K562 (cell line): ENCODE measurements around the gene PLXNB3. TPM values are rescaled to one million over a fixed set of nuclear protein-coding genes. Genes with fewer than 3 reads are reported as not detected.

Source experiments
- ATAC-seq: fragments of 200-7000 bp; cut with Tn5 transposase; 3 replicates; pipeline ENCODE4 v1.9.1; 2020; ENCODE audit warnings: moderate library complexity
- BruUV-seq: library from RNA; stranded (reverse); fragments of 400-500 nt; replicated peaks from 2 replicates; lab custom pipeline; 2021; lab: Mats Ljungman, UMichigan
- CTCF ChIA-PET: fragments of 300-600 bp; formaldehyde crosslinking; extraction: SDS; loops from one replicate; lab custom pipeline; 2021; ENCODE audit warnings: low intra/inter-chr PET ratio; lab: Yijun Ruan, JAX
- POLR2A ChIA-PET: fragments of 300-600, 350-650 bp; sonication (Branson Sonifier 250); formaldehyde crosslinking; extraction: SDS; loops from one replicate; lab custom pipeline; 2021; ENCODE audit warnings: antibody characterized with exemption, inconsistent platforms; lab: Yijun Ruan, JAX
- DNase-seq, 4 experiments: peaks; one replicate each; pipeline versions ENCODE4 v3.0.0 to v3.0.0-alpha.2; 2011 to 2018; ENCODE audit warnings: low spot score in 3 of 4, mixed read lengths in 3 of 4; ENCODE audit errors: extremely low read depth in 1 of 4
- FAIRE-seq: peaks from 2 replicates; lab custom pipeline; 2011; peaks lifted over from hg19 to GRCh38; lab: Jason Lieb, UNC
- H2AFZ ChIP-seq: 2 replicates; pipeline ENCODE4 v1.6.0; 2011; ENCODE audit warnings: low read depth, low read length, control low read depth, inconsistent platforms
- H3K27ac ChIP-seq: fragments of 200-600 bp; 3 replicates; pipeline ENCODE4 v1.8.0; 2011; ENCODE audit warnings: low read depth, mild to moderate bottlenecking, control low read depth, inconsistent platforms, low read length, moderate library complexity, mixed read lengths; ENCODE audit errors: extremely low read depth
- H3K27me3 ChIP-seq, 2 experiments: fragments of 300-600 bp in 1 of 2; 2 replicates in 1 of 2; 3 replicates in 1 of 2; pipeline versions ENCODE4 v1.6.0 to v1.8.0; 2011; ENCODE audit warnings: inconsistent platforms in 2 of 2, low read length in 2 of 2, mild to moderate bottlenecking in 1 of 2, mixed read lengths in 1 of 2, moderate library complexity in 1 of 2; ENCODE audit not compliant: control insufficient read depth in 2 of 2, insufficient read depth in 2 of 2
- H3K36me3 ChIP-seq: fragments of 300-600 bp; 3 replicates; pipeline ENCODE4 v1.8.0; 2011; ENCODE audit warnings: mild to moderate bottlenecking, low read length, inconsistent platforms; ENCODE audit not compliant: control insufficient read depth, insufficient read depth
- H3K4me1 ChIP-seq, 2 experiments: fragments of 200-600 bp in 1 of 2; replicated peaks in 1 of 2; 2 replicates in 1 of 2; 3 replicates in 1 of 2; pipeline versions ENCODE4 v1.5.1 to v1.8.0; 2011; ENCODE audit warnings: inconsistent platforms in 2 of 2, low read length in 2 of 2, mild to moderate bottlenecking in 1 of 2, mixed read lengths in 1 of 2, moderate library complexity in 1 of 2; ENCODE audit not compliant: control insufficient read depth in 2 of 2, insufficient read depth in 2 of 2
- H3K4me2 ChIP-seq: 2 replicates; pipeline ENCODE4 v1.6.1; 2011; ENCODE audit warnings: low read length, control low read depth, inconsistent platforms, mixed read lengths; ENCODE audit not compliant: insufficient read depth
- H3K4me3 ChIP-seq: fragments of 200-600 bp; sonication (generic), shearing (Covaris generic); 2 replicates; pipeline ENCODE4 v1.5.1; 2016; ENCODE audit warnings: control low read depth, inconsistent platforms
- H3K79me2 ChIP-seq: fragments of 200-600 bp; 3 replicates; pipeline ENCODE4 v1.8.0; 2011; ENCODE audit warnings: low read length, inconsistent platforms; ENCODE audit not compliant: control insufficient read depth, insufficient read depth
- H3K9ac ChIP-seq, 2 experiments: 2 replicates each; pipeline versions ENCODE4 v1.6.0 to v1.6.1; 2011; ENCODE audit warnings: low read depth in 2 of 2, low read length in 2 of 2, control low read depth in 1 of 2, inconsistent platforms in 1 of 2, mild to moderate bottlenecking in 1 of 2, mixed read lengths in 1 of 2; ENCODE audit not compliant: insufficient read depth in 1 of 2
- H3K9me1 ChIP-seq: one replicate; pipeline ENCODE4 v1.6.0; 2011; ENCODE audit warnings: inconsistent platforms, mild to moderate bottlenecking, low read length, moderate library complexity; ENCODE audit not compliant: control insufficient read depth, insufficient read depth
- H3K9me3 ChIP-seq: replicated peaks from 2 replicates; pipeline ENCODE4 v1.5.1; 2011; ENCODE audit warnings: low read depth, low read length, inconsistent platforms; ENCODE audit not compliant: control insufficient read depth, insufficient read depth
- H4K20me1 ChIP-seq: replicated peaks from 2 replicates; pipeline ENCODE4 v1.6.1; 2011; ENCODE audit warnings: low read length, inconsistent platforms, mixed read lengths; ENCODE audit not compliant: control insufficient read depth, insufficient read depth
- POLR2G ChIP-seq: fragments of 200-400 bp; formaldehyde crosslinking; IDR thresholded peaks from 2 replicates; pipeline ENCODE4 v1.6.1; 2017; ENCODE audit warnings: low read depth, mild to moderate bottlenecking, antibody characterized with exemption, low read length, moderate library complexity
- ZNF121 ChIP-seq: sonication (generic); formaldehyde crosslinking; conservative IDR thresholded peaks from 2 replicates; pipeline ENCODE4 v1.8.0; 2022; ENCODE audit warnings: missing genetic modification reagents
- WGBS: fragments of 100-300 bp; shearing (Covaris generic); methylation state at CpG from one replicate; pipeline ENCODE4 v1.1.6; 2016; ENCODE audit warnings: low coverage, mixed read lengths; ENCODE audit not compliant: insufficient coverage; ENCODE audit errors: missing lambda C conversion rate; 5-methylcytosine and 5-hydroxymethylcytosine counted together
- in situ Hi-C: fragments of 300-500 bp; cut with MboI; formaldehyde crosslinking; loops from 4 replicates; pipeline ENCODE4 v1.15.0; 2018; ENCODE audit warnings: inconsistent platforms, mixed read lengths
- intact Hi-C: fragments of 100-400 bp; cut with micrococcal nuclease; formaldehyde crosslinking; loops from 2 replicates; pipeline ENCODE4 v1.14.2; 2022
- polyA plus RNA-seq, 8 experiments: library from polyadenylated mRNA; depleted of rRNA in 4 of 8; stranded (reverse) in 5 of 8; unstranded in 3 of 8; fragments of >200 nt; fragmentation: Nextera tagmentation in 2 of 8; fragmentation: Illumina TruSeq in 1 of 8; extraction: Ambion mirVana in 2 of 8; extraction: Trizol in 1 of 8; gene quantifications; 2 replicates each; pipeline versions ENCODE4 v1.2.1 to v1.2.3, GENCODE V29; 2011 to 2014; ENCODE audit warnings: inconsistent platforms in 1 of 8, missing spikeins in 1 of 8
- total RNA-seq, 7 experiments: library from RNA; depleted of rRNA in 6 of 7; stranded (reverse); fragments of >200 nt in 6 of 7; fragmentation: Illumina TruSeq in 2 of 7; extraction: Trizol in 2 of 7; gene quantifications; 2 replicates each; pipeline versions ENCODE4 v1.2.1 to v1.2.3, GENCODE V29; 2011 to 2021; ENCODE audit warnings: low replicate concordance in 1 of 7

Gene PLXNB3
- total and polyA plus RNA-seq, 9 of the 15 experiments (the other 6 are each of a cell fraction or from before 2014, with no cell fraction given), result 0.22 to 2.0 (median 1.4) TPM; not detected in 2

DNA sequence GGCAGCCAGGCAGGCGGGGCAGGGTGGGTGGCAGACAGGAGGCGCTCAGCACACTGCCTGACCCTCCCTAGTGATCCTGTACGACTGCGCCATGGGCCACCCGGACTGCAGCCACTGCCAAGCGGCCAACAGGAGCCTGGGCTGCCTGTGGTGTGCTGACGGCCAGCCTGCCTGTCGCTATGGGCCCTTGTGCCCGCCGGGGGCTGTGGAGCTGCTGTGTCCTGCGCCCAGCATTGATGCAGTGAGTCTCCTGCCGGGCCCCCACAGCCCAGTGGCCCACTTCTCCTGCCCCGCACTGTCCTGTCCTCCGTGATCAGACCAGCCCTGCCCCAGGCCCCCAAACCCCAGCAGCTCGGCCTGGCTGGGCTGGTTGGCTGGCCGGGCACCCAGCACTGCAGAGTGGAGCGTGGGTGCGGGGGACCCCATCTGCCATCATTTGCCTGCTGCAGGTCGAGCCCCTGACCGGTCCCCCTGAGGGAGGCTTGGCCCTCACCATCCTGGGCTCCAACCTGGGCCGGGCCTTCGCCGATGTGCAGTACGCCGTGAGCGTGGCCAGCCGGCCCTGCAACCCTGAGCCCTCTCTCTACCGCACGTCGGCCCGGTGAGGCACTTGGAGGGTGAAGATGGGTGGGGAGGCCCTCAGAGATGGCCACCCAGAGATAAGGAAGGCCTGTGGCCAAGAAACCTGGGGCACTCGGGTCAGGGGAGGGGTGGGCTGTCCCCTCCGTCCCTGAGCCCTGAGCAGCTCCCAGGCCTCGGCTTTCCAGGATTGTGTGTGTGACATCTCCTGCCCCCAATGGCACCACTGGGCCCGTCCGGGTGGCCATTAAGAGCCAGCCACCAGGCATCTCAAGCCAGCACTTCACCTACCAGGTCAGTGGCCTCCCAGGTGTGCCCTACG is 7.6 kb downstream of the PLXNB3 start:
- WGBS, result 61% methylated on average over 12 of the region's 37 CpGs
- H3K79me2 ChIP-seq, result no peaks in the 10 kb centered on the region
- H3K4me2 ChIP-seq, result no peak overlapping the region
- intact Hi-C loops, result no loop called here
- in situ Hi-C loops, result no loop called here
- H3K4me1 ChIP-seq, result peaks cover under 1 to 89% of the 10 kb centered on the region in 2 experiments; a peak in 4 of 5 replicates
- no peak overlapping the region for H2AFZ ChIP-seq
- no peaks in the 10 kb centered on the region for H3K27me3 ChIP-seq
- no peak for FAIRE-seq
- H3K4me3 ChIP-seq, result no peak overlapping the region
- POLR2A ChIA-PET, result interaction anchor here (0.6 to 0.8 kb wide), 3 partner anchors 9 to 161 kb away, joined by 3 to 4 read pairs (median 3); no protein-coding TSS in a partner anchor
- BruUV-seq, result no TSS peak
- CTCF ChIA-PET, result no interaction called here
- H4K20me1 ChIP-seq, result no peaks in the 10 kb centered on the region
- no peaks in the 10 kb centered on the region for H3K36me3 ChIP-seq
- DNase-seq, result no peak
- no peaks in the 10 kb centered on the region for H3K9me1 ChIP-seq
- peak overlapping the region in 1 of 2 experiments; percentile 76; a peak in 2 of 4 replicates for H3K9ac ChIP-seq
- no peak for ATAC-seq
- no peak for TF ChIP-seq ZNF121 (CRISPR knock-in tag)
- TF ChIP-seq POLR2G, result peak; percentile 48
- TF ChIP-seq, all 486 proteins: peak for 1
- no peak overlapping the region for H3K27ac ChIP-seq
- no peaks in the 10 kb centered on the region for H3K9me3 ChIP-seq
